ENCODE measurements around the gene TRERF1.

Gene TRERF1

GRCh38 chr6:42345696-42346416, 105.9 kb downstream of the TRERF1 start:
- DNase-seq (ENCODE audit: low read depth), result no peak
- no peak overlapping the region for H3K4me3 ChIP-seq (ENCODE audit: low read length)
- no peak for TF ChIP-seq CTCF (conservative IDR thresholded peaks at IDR 0.05; ENCODE audit: low read depth, low read length)

GRCh38 chr6:42344756-42345155, 107.0 kb downstream of the TRERF1 start:
- no peak overlapping the region for H3K4me3 ChIP-seq (ENCODE audit: low read length)
- DNase-seq (ENCODE audit: low read depth), result no peak
- TF ChIP-seq CTCF (conservative IDR thresholded peaks at IDR 0.05; ENCODE audit: low read depth, low read length), result no peak

- no peak overlapping the region for H3K4me3 ChIP-seq (ENCODE audit: low read length)
- no peak for DNase-seq (ENCODE audit: low read depth)
- no peak for TF ChIP-seq CTCF (conservative IDR thresholded peaks at IDR 0.05; ENCODE audit: low read depth, low read length)
These were observed 109.8 kb downstream of the TRERF1 start for GRCh38 chr6:42341771-42342553.

- no peak for TF ChIP-seq CTCF (conservative IDR thresholded peaks at IDR 0.05; ENCODE audit: low read depth, low read length)
- DNase-seq (ENCODE audit: low read depth), result no peak
- no peak overlapping the region for H3K4me3 ChIP-seq (ENCODE audit: low read length)
These were observed 110.5 kb downstream of the TRERF1 start for GRCh38 chr6:42341221-42341620.

DNA sequence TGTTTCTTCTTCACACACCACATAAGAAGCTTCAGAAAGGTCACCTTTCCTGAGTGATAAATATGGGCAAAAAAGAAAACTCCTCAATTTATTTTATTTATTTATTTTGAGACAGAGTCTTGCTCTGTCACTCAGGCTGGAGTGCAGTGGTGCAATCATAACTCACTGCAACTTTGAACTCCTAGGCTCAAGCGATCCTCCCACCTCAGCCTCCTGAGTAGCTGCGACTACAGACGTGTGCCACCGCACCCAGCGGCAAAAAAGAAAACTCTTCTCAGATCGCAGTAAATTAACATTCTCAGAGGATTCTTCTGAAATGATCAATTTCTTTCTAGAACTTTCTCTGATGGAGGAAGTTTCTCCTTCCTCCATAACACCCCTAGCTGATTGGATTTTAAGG, 111.2 kb downstream of the TRERF1 start:
- TF ChIP-seq CTCF (conservative IDR thresholded peaks at IDR 0.05; ENCODE audit: low read depth, low read length), result no peak
- no peak for DNase-seq (ENCODE audit: low read depth)

DNA sequence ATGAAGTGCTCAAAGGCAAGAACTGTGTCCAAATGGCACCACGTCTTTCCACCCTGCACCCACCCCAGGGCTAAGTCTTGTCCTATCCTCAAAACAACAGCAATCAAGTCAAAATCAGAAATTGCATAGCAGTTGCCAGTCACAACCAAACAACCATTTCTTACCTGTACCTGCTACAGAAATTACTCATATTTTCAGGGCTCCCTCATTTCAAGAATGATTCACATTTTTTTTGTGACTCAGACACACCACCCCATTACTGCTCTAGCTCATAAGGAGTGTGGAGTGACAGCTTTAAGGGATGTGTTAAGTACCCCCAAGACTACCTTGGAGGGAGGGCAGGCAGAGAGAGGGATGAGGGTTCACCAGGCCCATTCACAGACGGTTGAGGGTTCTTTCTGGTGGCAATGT, 111.7 kb downstream of the TRERF1 start:
- TF ChIP-seq CTCF (conservative IDR thresholded peaks at IDR 0.05; ENCODE audit: low read depth, low read length), result no peak
- no peak for DNase-seq (ENCODE audit: low read depth)
- no peak overlapping the region for H3K4me3 ChIP-seq (ENCODE audit: low read length)

More for the DNA sequence above, 111.2 kb downstream of the TRERF1 start:
- no peak overlapping the region for H3K4me3 ChIP-seq (ENCODE audit: low read length)

All from retinal pigment epithelial cell (primary cell).